ENCODE data around the gene LYPD6. TPM values are rescaled to one million over a fixed set of nuclear protein-coding genes. Genes with fewer than 3 reads are reported as not detected.

The LYPD6 gene
- total and polyA plus RNA-seq, 2 experiments from 2014 or later: 2.3 to 3.9 TPM

DNA sequence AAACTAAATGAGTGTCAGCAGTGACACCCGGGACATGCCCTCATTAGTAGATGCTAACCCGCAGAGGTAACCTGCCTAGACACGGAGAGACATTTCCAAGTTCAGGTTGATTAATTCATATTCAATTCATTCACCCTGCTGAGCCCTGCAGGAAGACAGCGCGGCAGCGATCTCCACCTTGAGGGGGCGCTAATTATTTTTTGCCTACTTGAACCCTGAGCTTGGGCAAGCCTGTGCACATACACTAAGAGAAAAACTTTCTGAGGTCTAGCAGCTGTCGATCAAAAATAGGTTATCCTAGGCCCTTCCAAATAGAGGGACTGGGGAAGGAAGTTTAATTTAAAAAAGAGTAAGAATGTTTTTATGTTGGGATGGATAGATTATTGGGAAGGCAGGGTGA is 1.3 kb upstream of the LYPD6 start:
- Histone ChIP-seq H3K36me3 (ENCODE audit: low read depth) (no peaks in the 10 kb centered on the region), H3K79me2 (ENCODE audit: insufficient read depth) (no peaks in the 10 kb centered on the region), H3F3A (ENCODE audit: insufficient read depth) (no peaks in the 10 kb centered on the region), H2AFZ (peak overlapping the region; percentile 90), H3K4me3 (peak overlapping the region; percentile 77), H3K9ac (no peak overlapping the region), H3K4me2 (ENCODE audit: unreplicated experiment) (peak overlapping the region; percentile 90), H3K27me3 (replicated peaks; ENCODE audit: insufficient read depth) (peaks cover 9% of the 10 kb centered on the region; the same call in 1 of the 2 replicates), H3K9me3 (ENCODE audit: low read depth) (no peaks in the 10 kb centered on the region), H3K27ac (no peak overlapping the region), H3K4me1 (ENCODE audit: insufficient read depth) (no peaks in the 10 kb centered on the region), H4K20me1 (ENCODE audit: insufficient read depth) (no peaks in the 10 kb centered on the region), H3K9me2 (ENCODE audit: insufficient read depth) (no peaks in the 10 kb centered on the region)
- 24 to 26% methylated on average over 8 of the region's 8 CpGs for WGBS, 2 experiments (ENCODE audit: low coverage in 1 of 2, low lambda C conversion rate in 2 of 2, missing lambda C conversion rate in 2 of 2)
- in situ Hi-C loops (cut with MboI): loop anchor here (25.0 kb wide), 1 partner anchor 233 kb away; no protein-coding TSS in a partner anchor
- peak; percentile 17 for DNase-seq
- TF ChIP-seq EZH2phosphoT487 (IDR thresholded peaks at IDR 0.05; ENCODE audit: insufficient read depth, low read depth) (no peak), EZH2 (IDR thresholded peaks at IDR 0.05; ENCODE audit: insufficient read depth, poor library complexity, severe bottlenecking) (no peak)

DNA sequence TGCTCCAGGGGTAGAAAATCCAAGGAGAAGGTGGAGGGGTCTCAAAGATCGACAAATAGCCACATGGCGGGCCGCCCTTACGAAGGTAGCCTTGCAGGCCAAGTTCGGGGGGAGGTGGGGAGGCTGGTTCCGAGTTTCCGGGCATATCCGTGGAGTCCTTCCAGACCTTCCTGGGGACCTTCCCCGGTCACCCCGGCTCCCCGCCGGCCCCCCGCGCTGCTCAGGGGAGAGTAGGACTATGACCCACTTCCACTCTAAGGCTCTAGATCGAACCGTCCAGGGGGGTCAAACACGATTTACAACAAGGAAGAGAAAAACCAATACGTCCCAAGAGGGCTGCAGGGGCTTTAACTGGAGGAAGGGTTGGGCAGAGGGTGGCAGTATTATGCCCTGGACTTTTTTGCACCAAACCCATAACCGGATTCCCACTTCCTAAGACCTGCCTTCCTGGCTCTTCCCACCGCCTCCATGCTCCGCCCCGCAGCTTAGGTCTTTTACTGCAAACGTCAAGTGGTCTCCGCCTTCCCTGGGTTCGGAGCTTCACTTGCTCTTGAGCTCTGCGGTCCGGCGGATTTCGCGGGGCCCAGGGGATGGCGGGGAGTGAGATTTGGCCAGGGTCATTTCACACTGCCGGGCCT is 779 bp upstream of the LYPD6 start:
- Histone ChIP-seq H3K9me2 (ENCODE audit: insufficient read depth) (no peaks in the 10 kb centered on the region), H3K27me3 (replicated peaks; ENCODE audit: insufficient read depth) (peaks cover 9% of the 10 kb centered on the region; the same call in 1 of the 2 replicates), H3F3A (ENCODE audit: insufficient read depth) (no peaks in the 10 kb centered on the region), H3K4me2 (ENCODE audit: unreplicated experiment) (peak overlapping the region; percentile 90), H3K4me1 (ENCODE audit: insufficient read depth) (no peaks in the 10 kb centered on the region), H3K79me2 (ENCODE audit: insufficient read depth) (no peaks in the 10 kb centered on the region), H3K36me3 (ENCODE audit: low read depth) (no peaks in the 10 kb centered on the region), H2AFZ (peak overlapping the region; percentile 90), H3K9ac (peak overlapping the region; percentile 28), H3K27ac (no peak overlapping the region), H4K20me1 (ENCODE audit: insufficient read depth) (no peaks in the 10 kb centered on the region), H3K4me3 (peak overlapping the region; percentile 77), H3K9me3 (ENCODE audit: low read depth) (no peaks in the 10 kb centered on the region)
- TF ChIP-seq EZH2phosphoT487 (IDR thresholded peaks at IDR 0.05; ENCODE audit: insufficient read depth, low read depth) (no peak), EZH2 (IDR thresholded peaks at IDR 0.05; ENCODE audit: insufficient read depth, poor library complexity, severe bottlenecking) (no peak)
- in situ Hi-C loops (cut with MboI): loop anchor here (25.0 kb wide), 1 partner anchor 233 kb away; no protein-coding TSS in a partner anchor
- WGBS, 2 experiments (ENCODE audit: low coverage in 1 of 2, low lambda C conversion rate in 2 of 2, missing lambda C conversion rate in 2 of 2): 15% methylated on average over 32 of the region's 32 CpGs
- DNase-seq: peak; percentile 73

DNA sequence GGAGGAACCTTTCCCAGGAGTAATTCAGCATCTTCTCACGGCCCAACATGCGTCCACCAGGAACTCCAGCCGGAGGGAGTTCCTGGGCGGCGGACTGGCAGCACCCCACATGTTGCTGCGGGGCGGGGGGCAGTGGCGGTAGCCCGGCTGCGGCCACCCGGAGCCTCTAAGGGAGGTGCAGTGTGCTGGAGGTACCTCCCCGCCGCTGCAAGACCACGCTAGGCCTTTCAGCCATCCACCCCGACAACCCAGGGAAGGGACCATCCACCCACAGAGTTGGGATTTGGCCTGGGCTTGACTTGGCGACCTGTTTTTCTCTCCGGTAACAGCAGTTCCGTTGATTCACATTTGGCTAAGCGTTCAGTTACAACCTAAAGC is 625 bp downstream of the LYPD6 start:
- no peak overlapping the region for H3K27ac ChIP-seq
- DNase-seq: peak; percentile 34
- H3F3A ChIP-seq (ENCODE audit: insufficient read depth): no peaks in the 10 kb centered on the region
- H3K9me2 ChIP-seq (ENCODE audit: insufficient read depth): no peaks in the 10 kb centered on the region
- peak overlapping the region; percentile 55 for H3K9ac ChIP-seq
- H3K79me2 ChIP-seq (ENCODE audit: insufficient read depth): no peaks in the 10 kb centered on the region
- no peaks in the 10 kb centered on the region for H3K36me3 ChIP-seq (ENCODE audit: low read depth)
- peak overlapping the region; percentile 77 for H3K4me3 ChIP-seq
- no peaks in the 10 kb centered on the region for H3K9me3 ChIP-seq (ENCODE audit: low read depth)
- H2AFZ ChIP-seq: peak overlapping the region; percentile 89
- no peaks in the 10 kb centered on the region for H4K20me1 ChIP-seq (ENCODE audit: insufficient read depth)
- 6 to 7% methylated on average over 11 to 19 of the region's 19 CpGs for WGBS, 2 experiments (ENCODE audit: low coverage in 1 of 2, low lambda C conversion rate in 2 of 2, missing lambda C conversion rate in 2 of 2)
- H3K4me1 ChIP-seq (ENCODE audit: insufficient read depth): no peaks in the 10 kb centered on the region
- in situ Hi-C loops (cut with MboI): loop anchor here (25.0 kb wide), 1 partner anchor 231 kb away; no protein-coding TSS in a partner anchor
- TF ChIP-seq EZH2phosphoT487 (IDR thresholded peaks at IDR 0.05; ENCODE audit: insufficient read depth, low read depth): no peak
- no peak for TF ChIP-seq EZH2 (IDR thresholded peaks at IDR 0.05; ENCODE audit: insufficient read depth, poor library complexity, severe bottlenecking)
- peak overlapping the region; percentile 82 for H3K4me2 ChIP-seq (ENCODE audit: unreplicated experiment)
- peaks cover 9% of the 10 kb centered on the region; the same call in 1 of the 2 replicates for H3K27me3 ChIP-seq (replicated peaks; ENCODE audit: insufficient read depth)

- Histone ChIP-seq H3K4me3 (no peak overlapping the region), H3K9me3 (ENCODE audit: low read depth) (no peaks in the 10 kb centered on the region), H3K4me2 (ENCODE audit: unreplicated experiment) (no peak overlapping the region), H3K27ac (no peak overlapping the region), H3K9ac (no peak overlapping the region), H4K20me1 (ENCODE audit: insufficient read depth) (no peaks in the 10 kb centered on the region), H2AFZ (no peak overlapping the region), H3K27me3 (replicated peaks; ENCODE audit: insufficient read depth) (peaks cover 9% of the 10 kb centered on the region; the same call in 1 of the 2 replicates), H3K9me2 (ENCODE audit: insufficient read depth) (no peaks in the 10 kb centered on the region), H3K36me3 (ENCODE audit: low read depth) (no peaks in the 10 kb centered on the region), H3K79me2 (ENCODE audit: insufficient read depth) (no peaks in the 10 kb centered on the region), H3F3A (ENCODE audit: insufficient read depth) (no peaks in the 10 kb centered on the region), H3K4me1 (ENCODE audit: insufficient read depth) (no peaks in the 10 kb centered on the region)
- DNase-seq: no peak
- in situ Hi-C loops (cut with MboI): loop anchor here (25.0 kb wide), 1 partner anchor 230 kb away; no protein-coding TSS in a partner anchor
- TF ChIP-seq EZH2phosphoT487 (IDR thresholded peaks at IDR 0.05; ENCODE audit: insufficient read depth, low read depth) (no peak), EZH2 (IDR thresholded peaks at IDR 0.05; ENCODE audit: insufficient read depth, poor library complexity, severe bottlenecking) (no peak)
- 93 to 95% methylated on average over 2 of the region's 2 CpGs for WGBS, 2 experiments (ENCODE audit: low coverage in 1 of 2, low lambda C conversion rate in 2 of 2, missing lambda C conversion rate in 2 of 2)
Observed at GRCh38 chr2:149332364-149332763, 2.0 kb downstream of the LYPD6 start.

Data from GM23248 (cell line).